NCI-H526 treated with DMSO at 0.1 percent for 48 hours (cell line): ENCODE measurements around the gene GLMP.
A peak's percentile ranks its signal among the peaks of the same experiment; 100 is the strongest.

ENCODE experiments used
- DNase-seq: peaks from one replicate; lab custom pipeline; 2025; lab: John Stamatoyannopoulos, UW

The GLMP gene

DNA sequence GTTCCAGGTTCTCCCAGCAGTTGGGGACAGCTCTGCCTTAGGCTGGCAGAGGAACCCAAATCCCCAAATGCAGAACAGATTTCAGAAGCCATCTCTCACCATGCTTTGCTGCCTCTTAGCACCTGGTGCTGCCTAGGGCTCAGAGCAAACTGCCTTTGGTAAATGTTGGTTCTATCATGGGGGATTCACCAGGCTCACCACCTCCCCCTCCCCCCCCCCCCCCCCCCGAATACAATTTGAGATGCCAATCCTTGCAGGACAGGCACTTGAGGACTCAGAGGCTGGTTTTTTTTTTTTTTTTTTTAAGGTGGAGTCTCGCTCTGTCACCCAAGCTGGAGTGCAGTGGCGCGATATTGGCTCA lies 47.2 kb downstream of the GLMP start:
- DNase-seq: no peak

- no peak for DNase-seq
Observed at GRCh38 chr1:156247460-156248322, 47.8 kb downstream of the GLMP start, which contains the start of gene PAQR6. PAQR6 (minus strand) TSS chr1:156248056; CDS start chr1:156246731, 1,325 bp downstream.

DNA sequence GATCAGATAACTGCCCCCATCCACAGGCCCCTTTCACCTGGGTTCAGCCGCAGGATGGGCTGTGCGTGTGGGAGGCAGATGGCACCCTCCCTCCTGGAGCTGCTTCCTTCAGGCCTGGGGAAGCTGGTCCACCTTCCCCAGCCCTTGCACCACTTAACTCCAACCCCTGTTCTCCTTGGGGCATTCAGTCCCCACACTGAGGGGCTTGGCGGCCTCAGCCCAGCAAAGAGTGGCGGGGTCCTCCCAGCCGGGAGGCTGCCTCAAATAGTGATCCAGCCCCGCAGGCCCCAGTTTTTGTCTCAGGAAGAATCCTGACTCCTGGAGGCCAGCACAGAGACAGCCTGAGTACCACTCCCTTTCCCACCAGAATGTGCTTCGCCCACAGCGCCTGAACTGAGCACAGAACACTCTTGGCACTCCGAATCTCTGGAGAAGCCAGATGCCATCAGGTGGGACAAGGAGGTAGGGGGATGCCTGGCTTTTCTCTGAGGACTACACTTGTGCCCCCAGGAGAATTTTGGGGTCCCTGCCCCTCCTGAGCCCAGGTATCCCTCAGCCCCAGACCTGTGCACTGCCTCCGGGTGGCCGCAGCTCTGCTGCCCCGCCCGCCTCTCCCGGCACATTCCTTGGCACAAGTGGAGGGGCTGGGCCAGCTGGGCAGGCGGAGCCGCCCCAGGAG lies 48.6 kb downstream of the GLMP start:
- DNase-seq: peak; percentile 53

GRCh38 chr1:156246241-156246780 lies 49.2 kb downstream of the GLMP start:
- peak; percentile 53 for DNase-seq

GRCh38 chr1:156245451-156246232 lies 49.8 kb downstream of the GLMP start:
- DNase-seq: peak; percentile 43

- no peak for DNase-seq
Observed at GRCh38 chr1:156244712-156245111, 50.8 kb downstream of the GLMP start.

GRCh38 chr1:156244126-156244525 lies 51.4 kb downstream of the GLMP start:
- no peak for DNase-seq

DNA sequence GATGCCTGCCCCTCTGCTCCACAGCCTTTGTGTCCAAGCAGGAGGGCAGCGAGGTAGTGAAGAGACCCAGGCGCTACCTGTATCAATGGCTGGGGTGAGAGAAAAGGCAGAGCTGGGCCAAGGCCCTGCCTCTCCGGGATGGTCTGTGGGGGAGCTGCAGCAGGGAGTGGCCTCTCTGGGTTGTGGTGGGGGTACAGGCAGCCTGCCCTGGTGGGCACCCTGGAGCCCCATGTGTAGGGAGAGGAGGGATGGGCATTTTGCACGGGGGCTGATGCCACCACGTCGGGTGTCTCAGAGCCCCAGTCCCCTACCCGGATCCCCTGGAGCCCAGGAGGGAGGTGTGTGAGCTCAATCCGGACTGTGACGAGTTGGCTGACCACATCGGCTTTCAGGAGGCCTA lies 52.7 kb downstream of the GLMP start:
- no peak for DNase-seq
